NB4 (cell line): Measurements from ENCODE around the gene CTAGE8.
"Not testable (repeated sequence)": the region's sequence is repeated elsewhere in the genome, so short reads cannot be mapped to it uniquely, and the experiment has no call there.

Experiments
- DNase-seq: peaks from one replicate; pipeline ENCODE4 v3.0.0; 2010; ENCODE audit warnings: low read depth
- H3K4me3 ChIP-seq: one replicate; pipeline ENCODE4 v1.5.1; 2011; ENCODE audit warnings: mild to moderate bottlenecking, low read depth, low read length, moderate library complexity
- CTCF ChIP-seq: IDR thresholded peaks from one replicate; pipeline ENCODE4 v1.5.1; 2012; ENCODE audit warnings: low read depth, low read length
- MAX ChIP-seq: IDR thresholded peaks from 2 replicates; pipeline ENCODE4 v1.6.1; 2011; ENCODE audit warnings: low read depth, low read length
- MYC ChIP-seq: IDR thresholded peaks from 2 replicates; pipeline ENCODE4 v1.6.1; 2011; ENCODE audit warnings: low read depth, low read length
- POLR2A ChIP-seq: IDR thresholded peaks from 2 replicates; pipeline ENCODE4 v1.6.1; 2011; ENCODE audit warnings: mild to moderate bottlenecking; ENCODE audit not compliant: insufficient read length; ENCODE audit errors: extremely low read depth

CTAGE8 gene

GRCh38 chr7:144262128-144262527, 7.0 kb downstream of the CTAGE8 start:
- DNase-seq, H3K4me3 ChIP-seq: not testable (repeated sequence)

- DNase-seq, H3K4me3 ChIP-seq: not testable (repeated sequence)
Observed at GRCh38 chr7:144259067-144259466, 10.0 kb downstream of the CTAGE8 start.

- DNase-seq: peak; percentile 12
- H3K4me3 ChIP-seq: no peak overlapping the region
- no peak for TF ChIP-seq MAX
- no peak for TF ChIP-seq POLR2A
- no peak for TF ChIP-seq MYC
- TF ChIP-seq CTCF: no peak
Observed at GRCh38 chr7:144256112-144256511, 13.0 kb downstream of the CTAGE8 start.

GRCh38 chr7:144255471-144255897, 13.6 kb downstream of the CTAGE8 start:
- no peak for TF ChIP-seq MAX
- no peak for TF ChIP-seq MYC
- no peak for TF ChIP-seq CTCF
- TF ChIP-seq POLR2A: no peak
- DNase-seq: peak; percentile 1
- no peak overlapping the region for H3K4me3 ChIP-seq

- DNase-seq, H3K4me3 ChIP-seq: not testable (repeated sequence)
Observed at GRCh38 chr7:144252307-144252706, 16.8 kb downstream of the CTAGE8 start.

- not testable (repeated sequence) for H3K4me3 ChIP-seq, DNase-seq
Observed at GRCh38 chr7:144247674-144248330, 21.3 kb downstream of the CTAGE8 start.

- DNase-seq, H3K4me3 ChIP-seq: not testable (repeated sequence)
Observed at GRCh38 chr7:144246967-144247366, 22.1 kb downstream of the CTAGE8 start.

- not testable (repeated sequence) for H3K4me3 ChIP-seq, DNase-seq
Observed at GRCh38 chr7:144245372-144245771, 23.7 kb downstream of the CTAGE8 start.

GRCh38 chr7:144239365-144239764, 29.7 kb downstream of the CTAGE8 start, which contains the start of gene OR2A42:
Gene OR2A42, minus strand, starts transcription at chr7:144239605. Its CDS starts 6,762 bp downstream, at chr7:144232843.
- not testable (repeated sequence) for H3K4me3 ChIP-seq, DNase-seq

GRCh38 chr7:144238530-144239082, 30.5 kb downstream of the CTAGE8 start:
- H3K4me3 ChIP-seq, DNase-seq: not testable (repeated sequence)

GRCh38 chr7:144233039-144233438, 36.0 kb downstream of the CTAGE8 start:
- DNase-seq, H3K4me3 ChIP-seq: not testable (repeated sequence)

GRCh38 chr7:144231027-144231426, 38.1 kb downstream of the CTAGE8 start:
- H3K4me3 ChIP-seq, DNase-seq: not testable (repeated sequence)

GRCh38 chr7:144228810-144229209, 40.3 kb downstream of the CTAGE8 start:
- DNase-seq, H3K4me3 ChIP-seq: not testable (repeated sequence)

GRCh38 chr7:144226866-144227265, 42.2 kb downstream of the CTAGE8 start:
- not testable (repeated sequence) for DNase-seq, H3K4me3 ChIP-seq

- not testable (repeated sequence) for DNase-seq, H3K4me3 ChIP-seq
Observed at GRCh38 chr7:144223675-144224074, 45.4 kb downstream of the CTAGE8 start.

GRCh38 chr7:144220531-144220930, 48.6 kb downstream of the CTAGE8 start:
- not testable (repeated sequence) for H3K4me3 ChIP-seq, DNase-seq
